SK-N-SH treated with all-trans-retinoic acid at 6 μM for 48 hours (cell line): ENCODE data around the gene RUSC2.

Experiments used
- ZFP3 ChIP-seq: fragments of 250-450 bp; sonication (Bioruptor Pico); IDR thresholded peaks from 2 replicates; pipeline ENCODE4 v1.5.0; 2020; ENCODE audit warnings: mild to moderate bottlenecking, moderate library complexity
- ZFP30 ChIP-seq: fragments of 450-650 bp; formaldehyde crosslinking; IDR thresholded peaks from 2 replicates; pipeline ENCODE4 v1.5.0; 2022; ENCODE audit warnings: mild to moderate bottlenecking, moderate library complexity
- TF ChIP-seq, protein P1 (sequence below): fragments of 250-450 bp; sonication (Bioruptor Pico); IDR thresholded peaks from 2 replicates; pipeline ENCODE4 v1.5.0; 2020; ENCODE audit warnings: mild to moderate bottlenecking, moderate library complexity
- TF ChIP-seq, protein P2 (sequence below): fragments of 250-450 bp; sonication (Bioruptor Pico); IDR thresholded peaks from 2 replicates; pipeline ENCODE4 v1.8.0; 2020; ENCODE audit warnings: mild to moderate bottlenecking, moderate library complexity, borderline replicate concordance

DNA sequence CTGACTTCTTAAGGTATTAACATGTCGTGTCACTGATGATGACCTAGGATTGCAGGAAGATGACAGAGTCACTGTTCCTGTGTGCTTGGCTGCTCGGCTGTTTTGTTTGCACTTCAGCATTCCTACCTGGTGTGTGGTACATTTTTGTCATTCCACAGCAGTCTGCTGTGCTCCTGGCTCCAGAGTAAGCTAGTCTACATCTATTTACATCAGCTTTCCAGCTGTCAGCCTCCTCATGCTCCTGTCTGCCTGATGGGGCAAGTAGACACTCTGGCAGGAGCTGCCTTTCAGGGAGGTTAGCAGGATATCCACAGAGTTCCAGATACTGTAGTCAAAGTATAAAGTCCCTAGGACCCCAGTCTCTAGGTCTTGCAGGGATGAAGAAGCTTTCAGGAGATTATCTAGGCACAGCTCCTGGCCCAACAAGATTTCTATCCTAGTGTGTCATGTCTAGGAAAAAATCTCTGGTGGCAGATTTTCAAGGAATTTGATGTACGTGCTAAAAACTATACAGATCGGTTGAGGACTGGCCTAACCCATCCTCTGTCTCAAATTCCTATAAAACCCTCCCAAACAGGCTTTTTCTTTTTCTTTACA is 28.4 kb downstream of the RUSC2 start:
- TF ChIP-seq, protein P1, sequence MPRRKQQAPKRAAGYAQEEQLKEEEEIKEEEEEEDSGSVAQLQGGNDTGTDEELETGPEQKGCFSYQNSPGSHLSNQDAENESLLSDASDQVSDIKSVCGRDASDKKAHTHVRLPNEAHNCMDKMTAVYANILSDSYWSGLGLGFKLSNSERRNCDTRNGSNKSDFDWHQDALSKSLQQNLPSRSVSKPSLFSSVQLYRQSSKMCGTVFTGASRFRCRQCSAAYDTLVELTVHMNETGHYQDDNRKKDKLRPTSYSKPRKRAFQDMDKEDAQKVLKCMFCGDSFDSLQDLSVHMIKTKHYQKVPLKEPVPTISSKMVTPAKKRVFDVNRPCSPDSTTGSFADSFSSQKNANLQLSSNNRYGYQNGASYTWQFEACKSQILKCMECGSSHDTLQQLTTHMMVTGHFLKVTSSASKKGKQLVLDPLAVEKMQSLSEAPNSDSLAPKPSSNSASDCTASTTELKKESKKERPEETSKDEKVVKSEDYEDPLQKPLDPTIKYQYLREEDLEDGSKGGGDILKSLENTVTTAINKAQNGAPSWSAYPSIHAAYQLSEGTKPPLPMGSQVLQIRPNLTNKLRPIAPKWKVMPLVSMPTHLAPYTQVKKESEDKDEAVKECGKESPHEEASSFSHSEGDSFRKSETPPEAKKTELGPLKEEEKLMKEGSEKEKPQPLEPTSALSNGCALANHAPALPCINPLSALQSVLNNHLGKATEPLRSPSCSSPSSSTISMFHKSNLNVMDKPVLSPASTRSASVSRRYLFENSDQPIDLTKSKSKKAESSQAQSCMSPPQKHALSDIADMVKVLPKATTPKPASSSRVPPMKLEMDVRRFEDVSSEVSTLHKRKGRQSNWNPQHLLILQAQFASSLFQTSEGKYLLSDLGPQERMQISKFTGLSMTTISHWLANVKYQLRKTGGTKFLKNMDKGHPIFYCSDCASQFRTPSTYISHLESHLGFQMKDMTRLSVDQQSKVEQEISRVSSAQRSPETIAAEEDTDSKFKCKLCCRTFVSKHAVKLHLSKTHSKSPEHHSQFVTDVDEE (CRISPR knock-in tag): no peak
- TF ChIP-seq, protein P2, sequence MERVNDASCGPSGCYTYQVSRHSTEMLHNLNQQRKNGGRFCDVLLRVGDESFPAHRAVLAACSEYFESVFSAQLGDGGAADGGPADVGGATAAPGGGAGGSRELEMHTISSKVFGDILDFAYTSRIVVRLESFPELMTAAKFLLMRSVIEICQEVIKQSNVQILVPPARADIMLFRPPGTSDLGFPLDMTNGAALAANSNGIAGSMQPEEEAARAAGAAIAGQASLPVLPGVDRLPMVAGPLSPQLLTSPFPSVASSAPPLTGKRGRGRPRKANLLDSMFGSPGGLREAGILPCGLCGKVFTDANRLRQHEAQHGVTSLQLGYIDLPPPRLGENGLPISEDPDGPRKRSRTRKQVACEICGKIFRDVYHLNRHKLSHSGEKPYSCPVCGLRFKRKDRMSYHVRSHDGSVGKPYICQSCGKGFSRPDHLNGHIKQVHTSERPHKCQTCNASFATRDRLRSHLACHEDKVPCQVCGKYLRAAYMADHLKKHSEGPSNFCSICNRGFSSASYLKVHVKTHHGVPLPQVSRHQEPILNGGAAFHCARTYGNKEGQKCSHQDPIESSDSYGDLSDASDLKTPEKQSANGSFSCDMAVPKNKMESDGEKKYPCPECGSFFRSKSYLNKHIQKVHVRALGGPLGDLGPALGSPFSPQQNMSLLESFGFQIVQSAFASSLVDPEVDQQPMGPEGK: no peak
- TF ChIP-seq ZFP3 (CRISPR knock-in tag) (no peak), ZFP30 (CRISPR knock-in tag) (no peak)
